ENCODE measurements around the gene FILIP1. TPM values are rescaled to one million over a fixed set of nuclear protein-coding genes. Genes with fewer than 3 reads are reported as not detected.

Gene FILIP1
- polyA plus RNA-seq, 1 of the 3 experiments (the other 2 are of a cell fraction) = 0.03 TPM

GRCh38 chr6:75379536-75379935 is 114.1 kb downstream of the FILIP1 start:
- Histone ChIP-seq H3F3A (replicated peaks; ENCODE audit: insufficient read depth) (no peaks in the 10 kb centered on the region), H4K20me1 (ENCODE audit: insufficient read depth) (no peaks in the 10 kb centered on the region), H3K9ac (no peak overlapping the region), H3K9me3 (no peaks in the 10 kb centered on the region), H3K4me1 (ENCODE audit: control insufficient read depth in 1 of 2, insufficient read depth in 2 of 2, low read depth in 1 of 2, low read length in 1 of 2) (peaks cover 11% of the 10 kb centered on the region in 2 experiments; a peak in 3 of 4 replicates), H3K79me2 (ENCODE audit: insufficient read depth) (no peaks in the 10 kb centered on the region), H3K4me3 (ENCODE audit: low read depth in 2 of 2, low read length in 1 of 2) (no peak overlapping the region), H3K27ac (ENCODE audit: low read depth in 2 of 2, low read length in 1 of 2) (no peak overlapping the region), H2AFZ (ENCODE audit: low read depth) (no peak overlapping the region), H3K4me2 (no peak overlapping the region), H3K27me3 (ENCODE audit: insufficient read depth) (no peaks in the 10 kb centered on the region), H3K9me2 (no peaks in the 10 kb centered on the region), H3K36me3 (replicated peaks in 1 of 2; ENCODE audit: control insufficient read depth in 1 of 2, insufficient read depth in 2 of 2, low read length in 1 of 2) (no peaks in the 10 kb centered on the region)
- ChIA-PET CTCF (interaction anchor here (1.5 kb wide), 1 partner anchor 148 kb away, joined by 3 read pairs; no protein-coding TSS in a partner anchor), POLR2A (no interaction called here)
- TF ChIP-seq GATA2 (CRISPR knock-in tag; IDR thresholded peaks at IDR 0.05) (no peak), NFIC (IDR thresholded peaks at IDR 0.05; ENCODE audit: borderline replicate concordance) (no peak), EP300 (IDR thresholded peaks at IDR 0.05; ENCODE audit: borderline replicate concordance in 1 of 2, low read depth in 1 of 2, low read length in 1 of 2) (no peak), REST (IDR thresholded peaks at IDR 0.05; ENCODE audit: low read depth, low read length) (no peak), RFX5 (IDR thresholded peaks at IDR 0.05; ENCODE audit: low read length) (no peak), SIN3A (IDR thresholded peaks at IDR 0.05; ENCODE audit: borderline replicate concordance, low read depth, low read length) (no peak), TEAD4 (IDR thresholded peaks at IDR 0.05; ENCODE audit: borderline replicate concordance, insufficient read depth) (no peak)
- no peak for DNase-seq
- 99% methylated on average over 4 of the region's 4 CpGs for WGBS (ENCODE audit: low lambda C conversion rate)

GRCh38 chr6:75378101-75378500 is 115.5 kb downstream of the FILIP1 start:
- ChIA-PET CTCF (no interaction called here), POLR2A (no interaction called here)
- WGBS (ENCODE audit: low lambda C conversion rate) = 40% methylated on average over 2 of the region's 2 CpGs
- no peak for TF ChIP-seq CHD2 (IDR thresholded peaks at IDR 0.05; ENCODE audit: low read length, partially characterized antibody)
- TF ChIP-seq FOXM1 (IDR thresholded peaks at IDR 0.05; ENCODE audit: low read depth) = no peak
- TF ChIP-seq EP300 (IDR thresholded peaks at IDR 0.05; ENCODE audit: borderline replicate concordance in 1 of 2, low read depth in 1 of 2, low read length in 1 of 2) = no peak
- TF ChIP-seq EZH2phosphoT487 (IDR thresholded peaks at IDR 0.05; ENCODE audit: borderline replicate concordance, low read depth) = no peak
- no peak for TF ChIP-seq MAX (IDR thresholded peaks at IDR 0.05; ENCODE audit: low read depth)
- TF ChIP-seq JUND (IDR thresholded peaks at IDR 0.05) = no peak
- no peak for TF ChIP-seq MEF2A (IDR thresholded peaks at IDR 0.05; ENCODE audit: borderline replicate concordance, low read depth)
- no peak for TF ChIP-seq ELF1 (IDR thresholded peaks at IDR 0.05)
- TF ChIP-seq GATA2 (CRISPR knock-in tag; IDR thresholded peaks at IDR 0.05) = no peak
- no peak for TF ChIP-seq TAF1 (IDR thresholded peaks at IDR 0.05; ENCODE audit: borderline replicate concordance, low read depth, low read length)
- no peak for TF ChIP-seq NRF1 (IDR thresholded peaks at IDR 0.05; ENCODE audit: low read depth, low read length)
- no peak for TF ChIP-seq GABPA (IDR thresholded peaks at IDR 0.05; ENCODE audit: low read depth)
- H3K27me3 ChIP-seq (ENCODE audit: insufficient read depth) = no peaks in the 10 kb centered on the region
- no peak overlapping the region for H3K27ac ChIP-seq (ENCODE audit: low read depth in 2 of 2, low read length in 1 of 2)
- no peak overlapping the region for H2AFZ ChIP-seq (ENCODE audit: low read depth)
- no peaks in the 10 kb centered on the region for H3F3A ChIP-seq (replicated peaks; ENCODE audit: insufficient read depth)
- no peak overlapping the region for H3K9ac ChIP-seq
- no peaks in the 10 kb centered on the region for H3K9me3 ChIP-seq
- DNase-seq = no peak
- H3K4me3 ChIP-seq (ENCODE audit: low read depth in 2 of 2, low read length in 1 of 2) = no peak overlapping the region
- no peaks in the 10 kb centered on the region for H3K79me2 ChIP-seq (ENCODE audit: insufficient read depth)
- H3K4me1 ChIP-seq (ENCODE audit: control insufficient read depth in 1 of 2, insufficient read depth in 2 of 2, low read depth in 1 of 2, low read length in 1 of 2) = peaks cover 10 to 11% of the 10 kb centered on the region in 2 experiments; a peak in 3 of 4 replicates
- H3K4me2 ChIP-seq = no peak overlapping the region
- no peaks in the 10 kb centered on the region for H3K9me2 ChIP-seq
- H3K36me3 ChIP-seq (replicated peaks in 1 of 2; ENCODE audit: control insufficient read depth in 1 of 2, insufficient read depth in 2 of 2, low read length in 1 of 2) = no peaks in the 10 kb centered on the region
- no peaks in the 10 kb centered on the region for H4K20me1 ChIP-seq (ENCODE audit: insufficient read depth)
